ENCODE measurements around the gene DR1.

DNA sequence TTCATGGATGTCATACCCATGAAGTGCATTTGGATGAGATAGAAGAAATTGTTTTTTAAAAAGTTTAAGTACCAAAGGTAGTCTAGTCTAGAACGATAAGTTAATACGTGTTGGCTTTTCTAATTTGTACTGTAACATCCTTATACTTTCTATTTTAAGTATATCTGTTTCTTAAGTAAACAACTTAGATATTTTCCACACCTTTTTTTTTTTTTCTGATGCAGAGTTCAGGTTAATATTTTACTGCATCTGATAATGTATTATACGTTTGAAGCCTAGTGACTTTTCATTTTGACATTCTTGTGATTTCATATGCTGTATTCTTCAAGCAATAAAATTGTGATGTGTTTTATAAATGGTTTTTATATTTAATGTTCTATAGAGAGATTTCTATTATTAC lies 16.5 kb downstream of the DR1 start:
- TF ChIP-seq RXRA (IDR thresholded peaks at IDR 0.05; ENCODE audit: insufficient read depth, low read depth, low read length) (no peak), TBP (IDR thresholded peaks at IDR 0.05; ENCODE audit: low read depth, low read length) (no peak)
